EL (cell line): ENCODE measurements around the gene ADGRF4.

Experiments
- DNase-seq: peaks from one replicate; pipeline ENCODE4 v3.0.0-alpha.2; 2016

Gene ADGRF4

GRCh38 chr6:47681201-47681990 is 17.0 kb upstream of the ADGRF4 start:
- DNase-seq, result no peak

GRCh38 chr6:47686411-47686810 is 12.0 kb upstream of the ADGRF4 start:
- DNase-seq, result no peak

GRCh38 chr6:47687432-47687831 is 10.9 kb upstream of the ADGRF4 start:
- DNase-seq, result no peak

GRCh38 chr6:47690214-47690613 is 8.2 kb upstream of the ADGRF4 start:
- DNase-seq, result no peak

GRCh38 chr6:47690791-47691190 is 7.6 kb upstream of the ADGRF4 start:
- DNase-seq, result no peak

- DNase-seq, result no peak
These were observed 455 bp upstream of the ADGRF4 start for GRCh38 chr6:47697925-47698324.

GRCh38 chr6:47700053-47700452 is 1.7 kb downstream of the ADGRF4 start:
- peak; percentile 34 for DNase-seq

- DNase-seq, result no peak
These were observed 2.2 kb downstream of the ADGRF4 start for GRCh38 chr6:47700596-47700995.

GRCh38 chr6:47701363-47701762 is 3.0 kb downstream of the ADGRF4 start:
- peak; percentile 24 for DNase-seq

GRCh38 chr6:47709160-47709559 is 10.8 kb downstream of the ADGRF4 start:
- DNase-seq, result no peak

- DNase-seq, result no peak
These were observed 11.9 kb downstream of the ADGRF4 start for GRCh38 chr6:47710295-47710694.

GRCh38 chr6:47713200-47713599 is 14.8 kb downstream of the ADGRF4 start:
- no peak for DNase-seq

- no peak for DNase-seq
These were observed 16.4 kb downstream of the ADGRF4 start for GRCh38 chr6:47714802-47715201.

- no peak for DNase-seq
These were observed 17.4 kb downstream of the ADGRF4 start for GRCh38 chr6:47715782-47716181.

GRCh38 chr6:47716207-47716606 is 17.8 kb downstream of the ADGRF4 start:
- no peak for DNase-seq

- DNase-seq, result no peak
These were observed 20.2 kb downstream of the ADGRF4 start for GRCh38 chr6:47718571-47718970.

- DNase-seq, result no peak
These were observed 22.8 kb downstream of the ADGRF4 start for GRCh38 chr6:47721189-47721588.

- no peak for DNase-seq
These were observed 23.8 kb downstream of the ADGRF4 start for GRCh38 chr6:47722194-47722593.

GRCh38 chr6:47724300-47724699 is 25.9 kb downstream of the ADGRF4 start:
- peak; percentile 12 for DNase-seq

- no peak for DNase-seq
These were observed 29.0 kb downstream of the ADGRF4 start for GRCh38 chr6:47727391-47727790.

GRCh38 chr6:47729019-47729418 is 30.6 kb downstream of the ADGRF4 start:
- no peak for DNase-seq

- no peak for DNase-seq
These were observed 31.1 kb downstream of the ADGRF4 start for GRCh38 chr6:47729457-47729856.

GRCh38 chr6:47733879-47734558 is 35.6 kb downstream of the ADGRF4 start:
- no peak for DNase-seq

GRCh38 chr6:47734831-47735481 is 36.6 kb downstream of the ADGRF4 start:
- no peak for DNase-seq
